B cell (primary cell): ENCODE results near the gene THUMPD2. TPM values are rescaled to one million over a fixed set of nuclear protein-coding genes. Genes with fewer than 3 reads are reported as not detected.
"Not testable (repeated sequence)": the region's sequence is repeated elsewhere in the genome, so short reads cannot be mapped to it uniquely, and the experiment has no call there.

Experiments used
- ATAC-seq: fragments of 200-7000 bp; cut with Tn5 transposase; one replicate; pipeline ENCODE4 v1.10.0; 2021; ENCODE audit warnings: low read depth, mild to moderate bottlenecking, moderate number of reproducible peaks, moderate library complexity
- CTCF ChIA-PET: fragments of 350-600 bp; sonication (Branson Sonifier 250); formaldehyde crosslinking; loops from one replicate; lab custom pipeline; 2021; ENCODE audit warnings: antibody characterized with exemption, inconsistent platforms; lab: Charles Lee
- POLR2A ChIA-PET: fragments of 350-600 bp; sonication (Branson Sonifier 250); formaldehyde crosslinking; loops from one replicate; lab custom pipeline; 2021; ENCODE audit warnings: antibody characterized with exemption; lab: Charles Lee
- DNase-seq: peaks from one replicate; pipeline ENCODE4 v3.0.0; 2013
- H2AFZ ChIP-seq: 2 replicates; pipeline ENCODE4 v1.6.1; 2012; ENCODE audit warnings: mild to moderate bottlenecking, low read depth, low read length; ENCODE audit not compliant: insufficient read depth, poor library complexity, severe bottlenecking
- H3K27ac ChIP-seq, 2 donors: 1 replicate in 1 of 2; 2 replicates in 1 of 2; pipeline ENCODE4 v1.5.1; 2012 to 2013; ENCODE audit warnings: low read length in 2 of 2, mild to moderate bottlenecking in 2 of 2, moderate library complexity in 1 of 2
- H3K27me3 ChIP-seq, 4 experiments: fragments of 200-600 bp in 1 of 4; sonication (generic) in 1 of 4; replicated peaks in 1 of 4; 1 replicate in 2 of 4; 2 replicates in 2 of 4; pipeline versions ENCODE4 v1.6.1 to v1.7.0; 2013 to 2016; ENCODE audit warnings: low read length in 3 of 4, mild to moderate bottlenecking in 2 of 4, mixed read lengths in 1 of 4, moderate library complexity in 1 of 4; ENCODE audit not compliant: insufficient read depth in 4 of 4, control insufficient read depth in 3 of 4; ENCODE audit errors: control extremely low read depth in 1 of 4
- H3K36me3 ChIP-seq, 2 experiments: replicated peaks in 1 of 2; 1 replicate in 1 of 2; 2 replicates in 1 of 2; pipeline versions ENCODE4 v1.6.1 to v1.7.1; 2013; ENCODE audit warnings: low read length in 1 of 2; ENCODE audit not compliant: insufficient read depth in 2 of 2, control insufficient read depth in 1 of 2; ENCODE audit errors: control extremely low read depth in 1 of 2, extremely low read depth in 1 of 2
- H3K4me1 ChIP-seq, 2 donors: fragments of 200-600 bp in 1 of 2; sonication (generic) in 1 of 2; 1 replicate in 1 of 2; 2 replicates in 1 of 2; pipeline versions ENCODE4 v1.5.1 to v1.6.1; 2013 to 2017; ENCODE audit warnings: low read length in 2 of 2; ENCODE audit not compliant: control insufficient read depth in 2 of 2, insufficient read depth in 2 of 2
- H3K4me2 ChIP-seq: replicated peaks from 2 replicates; pipeline ENCODE3; 2012; ENCODE audit warnings: mild to moderate bottlenecking, low read depth, low read length; ENCODE audit not compliant: poor library complexity, severe bottlenecking
- H3K4me3 ChIP-seq, 5 experiments: fragments of 200-600 bp in 1 of 5; sonication (generic) in 1 of 5; 1 replicate in 3 of 5; 2 replicates in 2 of 5; pipeline versions ENCODE4 v1.5.1 to v1.7.0; 2011 to 2016; ENCODE audit warnings: low read length in 4 of 5, mild to moderate bottlenecking in 4 of 5, low read depth in 2 of 5, control low read depth in 1 of 5, moderate library complexity in 1 of 5; ENCODE audit not compliant: insufficient read depth in 1 of 5; ENCODE audit errors: control extremely low read depth in 1 of 5, extremely low read depth in 1 of 5
- H3K79me2 ChIP-seq: fragments of 200-600 bp; sonication (generic); one replicate; pipeline ENCODE4 v1.6.0; 2016; ENCODE audit warnings: low read length; ENCODE audit not compliant: control insufficient read depth, insufficient read depth
- H3K9ac ChIP-seq: fragments of 200-600 bp; sonication (generic); 2 replicates; pipeline ENCODE4 v1.6.1; 2017; ENCODE audit warnings: mild to moderate bottlenecking, low read length, moderate library complexity
- H3K9me3 ChIP-seq, 3 donors: one replicate each; pipeline versions ENCODE4 v1.6.1 to v1.7.1; 2013; ENCODE audit warnings: low read length in 2 of 3; ENCODE audit not compliant: control insufficient read depth in 2 of 3, insufficient read depth in 1 of 3; ENCODE audit errors: control extremely low read depth in 1 of 3
- H4K20me1 ChIP-seq: 2 replicates; pipeline ENCODE4 v1.6.0; 2012; ENCODE audit warnings: mild to moderate bottlenecking, low read length; ENCODE audit not compliant: insufficient read depth, control insufficient read depth, poor library complexity, severe bottlenecking
- H3K27ac Mint-ChIP-seq: one replicate; pipeline ENCODE4 v1.8.0; 2021; ENCODE audit warnings: mixed read lengths
- H3K27me3 Mint-ChIP-seq: one replicate; pipeline ENCODE4 v1.8.0; 2021; ENCODE audit warnings: mixed read lengths
- H3K4me1 Mint-ChIP-seq: one replicate; pipeline ENCODE4 v1.8.0; 2021; ENCODE audit warnings: mixed read lengths
- H3K4me3 Mint-ChIP-seq: one replicate; pipeline ENCODE4 v1.8.0; 2021; ENCODE audit warnings: mixed read lengths
- H3K9me3 Mint-ChIP-seq: one replicate; pipeline ENCODE4 v1.8.0; 2022; ENCODE audit warnings: mixed read lengths; ENCODE audit not compliant: insufficient read depth
- EZH2 ChIP-seq: IDR thresholded peaks from 2 replicates; pipeline ENCODE4 v1.6.1; 2012; ENCODE audit warnings: borderline replicate concordance, low read depth, mild to moderate bottlenecking, moderate library complexity, low read length; ENCODE audit not compliant: insufficient read depth, poor library complexity, severe bottlenecking
- WGBS: methylation state at CpG from one replicate; pipeline ENCODE4 v1.1.5; 2013; ENCODE audit warnings: missing lambda C conversion rate; ENCODE audit not compliant: insufficient coverage; 5-methylcytosine and 5-hydroxymethylcytosine counted together
- intact Hi-C: fragments of 100-400 bp; cut with micrococcal nuclease; formaldehyde crosslinking; loops from one replicate; pipeline ENCODE4 v1.10.0; 2022
- polyA plus RNA-seq: library from polyadenylated mRNA; depleted of rRNA; stranded (reverse); fragments of >200 nt; gene quantifications from 2 replicates; pipeline ENCODE4 v1.2.3, GENCODE V29; 2012
- total RNA-seq, 2 donors: library from RNA; stranded (reverse); fragments of 120-200 nt in 1 of 2; gene quantifications; 1 replicate in 1 of 2; 2 replicates in 1 of 2; pipeline versions ENCODE4 v1.2.3 to v1.2.4, GENCODE V29; 2013 to 2022
- TF ChIP-seq, protein P1 (sequence below): fragments of 200-600 bp; IDR thresholded peaks from one replicate; pipeline ENCODE4 v1.8.0; 2022; ENCODE audit warnings: antibody characterized with exemption, mild to moderate bottlenecking

The THUMPD2 gene
- total and polyA plus RNA-seq, 2 donors (not counting 1 experiment from before 2014, with no cell fraction given), result 11.0 to 14.8 TPM

DNA sequence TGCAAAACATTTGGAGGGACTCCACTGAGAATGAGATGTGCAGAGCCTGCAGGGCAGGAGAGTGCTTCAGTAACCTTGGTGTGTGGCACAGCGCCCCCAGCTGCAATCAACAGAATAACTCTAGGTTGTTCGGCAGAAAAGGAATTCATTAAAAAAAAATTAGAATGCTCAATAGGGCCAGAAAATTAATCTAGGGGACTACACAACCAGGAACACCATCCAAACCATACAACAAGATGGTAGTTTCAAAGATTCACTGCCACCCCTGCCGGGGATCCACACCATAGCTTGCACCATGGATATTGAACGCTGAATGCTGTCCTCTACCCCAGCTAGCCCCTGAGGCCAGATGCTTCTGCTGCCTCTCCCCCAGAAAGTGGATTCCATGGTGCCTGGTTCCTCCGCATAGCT is 50.1 kb downstream of the THUMPD2 start:
- CTCF ChIA-PET, result interaction anchor here (0.7 to 8.7 kb wide), 14 partner anchors 10 to 670 kb away, joined by 3 to 162 read pairs (median 6); partner anchors contain the start of gene CDKL4
- ATAC-seq (peak; percentile 45), DNase-seq (peak; percentile 42)
- peaks cover 0 to 14% of the 10 kb centered on the region in 2 donors for H3K4me1 ChIP-seq
- H4K20me1 ChIP-seq, result no peaks in the 10 kb centered on the region
- H3K4me3 ChIP-seq, result no peak overlapping the region
- Mint-ChIP-seq H3K4me1 (peaks cover 9% of the 10 kb centered on the region), H3K27me3 (no peaks in the 10 kb centered on the region), H3K27ac (peak overlapping the region; percentile 38), H3K9me3 (no peaks in the 10 kb centered on the region), H3K4me3 (no peak overlapping the region)
- TF ChIP-seq EZH2, result no peak
- TF ChIP-seq, protein P1, sequence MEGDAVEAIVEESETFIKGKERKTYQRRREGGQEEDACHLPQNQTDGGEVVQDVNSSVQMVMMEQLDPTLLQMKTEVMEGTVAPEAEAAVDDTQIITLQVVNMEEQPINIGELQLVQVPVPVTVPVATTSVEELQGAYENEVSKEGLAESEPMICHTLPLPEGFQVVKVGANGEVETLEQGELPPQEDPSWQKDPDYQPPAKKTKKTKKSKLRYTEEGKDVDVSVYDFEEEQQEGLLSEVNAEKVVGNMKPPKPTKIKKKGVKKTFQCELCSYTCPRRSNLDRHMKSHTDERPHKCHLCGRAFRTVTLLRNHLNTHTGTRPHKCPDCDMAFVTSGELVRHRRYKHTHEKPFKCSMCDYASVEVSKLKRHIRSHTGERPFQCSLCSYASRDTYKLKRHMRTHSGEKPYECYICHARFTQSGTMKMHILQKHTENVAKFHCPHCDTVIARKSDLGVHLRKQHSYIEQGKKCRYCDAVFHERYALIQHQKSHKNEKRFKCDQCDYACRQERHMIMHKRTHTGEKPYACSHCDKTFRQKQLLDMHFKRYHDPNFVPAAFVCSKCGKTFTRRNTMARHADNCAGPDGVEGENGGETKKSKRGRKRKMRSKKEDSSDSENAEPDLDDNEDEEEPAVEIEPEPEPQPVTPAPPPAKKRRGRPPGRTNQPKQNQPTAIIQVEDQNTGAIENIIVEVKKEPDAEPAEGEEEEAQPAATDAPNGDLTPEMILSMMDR, result peak; percentile 79
- POLR2A ChIA-PET, result no interaction called here
- no peaks in the 10 kb centered on the region for H3K9me3 ChIP-seq
- no peaks in the 10 kb centered on the region for H3K79me2 ChIP-seq
- no peaks in the 10 kb centered on the region for H3K27me3 ChIP-seq
- peaks cover 0 to under 1% of the 10 kb centered on the region in 2 experiments for H3K36me3 ChIP-seq
- H2AFZ ChIP-seq, result no peak overlapping the region
- WGBS, result 84% methylated on average over 3 of the region's 5 CpGs
- H3K27ac ChIP-seq, result no peak overlapping the region
- H3K9ac ChIP-seq, result no peak overlapping the region
- H3K4me2 ChIP-seq, result no peak overlapping the region
- intact Hi-C loops, result no loop called here

DNA sequence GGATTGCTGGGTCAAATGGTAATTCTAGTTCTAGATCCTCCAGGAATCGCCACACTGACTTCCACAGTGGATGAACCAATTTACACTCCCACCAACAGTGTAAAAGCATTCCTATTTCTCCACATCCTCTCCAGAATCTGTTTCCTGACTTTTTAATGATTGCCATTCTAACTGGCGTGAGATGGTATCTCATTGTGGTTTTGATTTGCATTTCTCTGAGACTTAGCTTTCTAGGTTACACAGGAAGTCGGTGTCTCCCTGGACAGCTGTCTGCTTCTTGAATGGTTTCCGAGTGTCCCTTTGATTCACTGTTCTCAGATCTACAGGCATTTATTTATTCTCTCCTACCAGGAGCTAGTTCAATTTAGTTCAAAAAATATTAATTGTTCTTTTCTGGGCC is 51.0 kb downstream of the THUMPD2 start:
- H3K4me3 ChIP-seq, POLR2A ChIA-PET, H3K9me3 ChIP-seq, H3K9ac ChIP-seq, ATAC-seq, intact Hi-C loops, DNase-seq, H3K4me2 ChIP-seq, H3K27me3 ChIP-seq, H3K27me3 Mint-ChIP-seq, H3K4me1 Mint-ChIP-seq, H3K9me3 Mint-ChIP-seq, H3K79me2 ChIP-seq, H3K4me3 Mint-ChIP-seq, H4K20me1 ChIP-seq, H3K36me3 ChIP-seq, H2AFZ ChIP-seq, H3K27ac ChIP-seq, H3K27ac Mint-ChIP-seq: not testable (repeated sequence)
- 20% methylated on average over 1 of the region's 4 CpGs for WGBS
- peaks cover 0 to 14% of the 10 kb centered on the region in 2 donors for H3K4me1 ChIP-seq
- CTCF ChIA-PET, result interaction anchor here (0.6 to 8.7 kb wide), 8 partner anchors 11 to 397 kb away, joined by 3 to 162 read pairs (median 3); no protein-coding TSS in a partner anchor
